Measurements from ENCODE around the gene SHLD1.

DNA sequence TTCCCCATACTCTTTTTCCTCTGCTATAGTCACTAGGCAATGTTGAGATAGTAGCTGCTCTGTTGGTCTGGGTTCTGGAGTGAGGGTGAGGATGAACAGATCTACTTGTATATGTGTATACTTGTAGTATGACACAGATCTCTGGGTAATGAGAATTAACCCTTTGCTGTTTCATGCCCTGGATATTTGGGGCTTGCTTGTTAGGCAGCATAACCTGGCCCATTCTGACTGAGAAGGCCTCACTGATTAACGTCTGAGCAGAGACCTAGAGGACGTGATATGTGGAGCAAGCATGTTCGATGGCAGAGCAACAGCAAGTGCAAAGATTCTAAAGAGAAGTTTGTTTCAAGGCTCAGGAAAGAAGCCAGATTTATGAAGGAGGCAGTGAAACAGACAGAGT is 105.7 kb downstream of the SHLD1 start:
- TF ChIP-seq POLR2A (IDR thresholded peaks at IDR 0.05) (no peak), CTCF (IDR thresholded peaks at IDR 0.05) (no peak)
